ENCODE results near the gene NRXN3. TPM values are rescaled to one million over a fixed set of nuclear protein-coding genes. Genes with fewer than 3 reads are reported as not detected.

NRXN3 gene
- total RNA-seq, 1 donor from 2014 or later: 1.6 TPM

GRCh38 chr14:78143489-78144145 lies 26.6 kb upstream of the NRXN3 start:
- no peaks in the 10 kb centered on the region for H3K36me3 ChIP-seq (ENCODE audit: control insufficient read depth, insufficient read depth, low read length)
- no peaks in the 10 kb centered on the region for H3K27me3 ChIP-seq (ENCODE audit: control insufficient read depth, insufficient read depth, low read length)
- TF ChIP-seq CTCF (IDR thresholded peaks at IDR 0.05; ENCODE audit: insufficient read depth, low read length, poor library complexity, severe bottlenecking): no peak
- no peak overlapping the region for H3K4me3 ChIP-seq (ENCODE audit: low read depth, low read length)
- DNase-seq (ENCODE audit: low read depth): peak; percentile 38

GRCh38 chr14:78152201-78153063 lies 17.7 kb upstream of the NRXN3 start:
- Histone ChIP-seq H3K4me3 (ENCODE audit: low read depth, low read length) (no peak overlapping the region), H3K36me3 (ENCODE audit: control insufficient read depth, insufficient read depth, low read length) (no peaks in the 10 kb centered on the region), H3K27me3 (ENCODE audit: control insufficient read depth, insufficient read depth, low read length) (no peaks in the 10 kb centered on the region)
- no peak for DNase-seq (ENCODE audit: low read depth)
- no peak for TF ChIP-seq CTCF (IDR thresholded peaks at IDR 0.05; ENCODE audit: insufficient read depth, low read length, poor library complexity, severe bottlenecking)

- no peak overlapping the region for H3K4me3 ChIP-seq (ENCODE audit: low read depth, low read length)
- no peaks in the 10 kb centered on the region for H3K36me3 ChIP-seq (ENCODE audit: control insufficient read depth, insufficient read depth, low read length)
- no peaks in the 10 kb centered on the region for H3K27me3 ChIP-seq (ENCODE audit: control insufficient read depth, insufficient read depth, low read length)
- no peak for DNase-seq (ENCODE audit: low read depth)
- no peak for TF ChIP-seq CTCF (IDR thresholded peaks at IDR 0.05; ENCODE audit: insufficient read depth, low read length, poor library complexity, severe bottlenecking)
These were observed 17.2 kb upstream of the NRXN3 start for GRCh38 chr14:78153064-78153341.

GRCh38 chr14:78154827-78155226 lies 15.3 kb upstream of the NRXN3 start:
- no peaks in the 10 kb centered on the region for H3K27me3 ChIP-seq (ENCODE audit: control insufficient read depth, insufficient read depth, low read length)
- TF ChIP-seq CTCF (IDR thresholded peaks at IDR 0.05; ENCODE audit: insufficient read depth, low read length, poor library complexity, severe bottlenecking): peak; percentile 27
- no peak overlapping the region for H3K4me3 ChIP-seq (ENCODE audit: low read depth, low read length)
- DNase-seq (ENCODE audit: low read depth): no peak
- no peaks in the 10 kb centered on the region for H3K36me3 ChIP-seq (ENCODE audit: control insufficient read depth, insufficient read depth, low read length)

GRCh38 chr14:78156196-78156595 lies 14.0 kb upstream of the NRXN3 start:
- TF ChIP-seq CTCF (IDR thresholded peaks at IDR 0.05; ENCODE audit: insufficient read depth, low read length, poor library complexity, severe bottlenecking): no peak
- no peak overlapping the region for H3K4me3 ChIP-seq (ENCODE audit: low read depth, low read length)
- no peaks in the 10 kb centered on the region for H3K27me3 ChIP-seq (ENCODE audit: control insufficient read depth, insufficient read depth, low read length)
- no peak for DNase-seq (ENCODE audit: low read depth)
- H3K36me3 ChIP-seq (ENCODE audit: control insufficient read depth, insufficient read depth, low read length): no peaks in the 10 kb centered on the region
